Suprapubic skin (tissue), 4 donors: ENCODE results near the gene HSPA8. TPM values are rescaled to one million over a fixed set of nuclear protein-coding genes. Genes with fewer than 3 reads are reported as not detected.

Source experiments
- DNase-seq, 2 donors: peaks; one replicate each; pipeline ENCODE4 v3.0.0-alpha.2; 2019; ENCODE audit warnings: low spot score in 2 of 2
- H3K27ac ChIP-seq: fragments of 200-600 bp; sonication (generic); one replicate; pipeline ENCODE4 v1.5.1; 2019
- H3K27me3 ChIP-seq: fragments of 200-600 bp; sonication (generic); one replicate; pipeline ENCODE4 v1.5.1; 2019
- H3K36me3 ChIP-seq: fragments of 200-600 bp; sonication (generic); one replicate; pipeline ENCODE4 v1.5.1; 2019
- H3K4me1 ChIP-seq: fragments of 200-600 bp; sonication (generic); one replicate; pipeline ENCODE4 v1.5.1; 2019
- H3K4me3 ChIP-seq: fragments of 200-600 bp; sonication (generic); one replicate; pipeline ENCODE4 v1.5.1; 2019; ENCODE audit warnings: mild to moderate bottlenecking
- H3K9me3 ChIP-seq: fragments of 200-600 bp; sonication (generic); one replicate; pipeline ENCODE4 v1.5.1; 2019
- CTCF ChIP-seq, 2 donors: fragments of 200-600 bp in 1 of 2; fragments of 450-650 bp in 1 of 2; sonication (generic) in 1 of 2; IDR thresholded peaks; one replicate each; pipeline ENCODE4 v1.5.1; 2016 to 2019; ENCODE audit warnings: antibody characterized with exemption in 2 of 2, mild to moderate bottlenecking in 1 of 2, moderate library complexity in 1 of 2
- EP300 ChIP-seq: sonication (generic); formaldehyde crosslinking; IDR thresholded peaks from one replicate; pipeline ENCODE4 v1.6.1; 2017; ENCODE audit warnings: antibody characterized with exemption
- POLR2A ChIP-seq, 2 donors: fragments of 450-650 bp; IDR thresholded peaks; one replicate each; pipeline ENCODE4 v1.6.1; 2017; ENCODE audit warnings: antibody characterized with exemption in 2 of 2, mild to moderate bottlenecking in 2 of 2, moderate library complexity in 2 of 2
- POLR2AphosphoS5 ChIP-seq, 3 donors: sonication (generic); formaldehyde crosslinking; IDR thresholded peaks; one replicate each; pipeline ENCODE4 v1.6.1; 2017; ENCODE audit warnings: antibody characterized with exemption in 3 of 3
- WGBS: methylation state at CpG from one replicate; pipeline ENCODE4 v1.1.5; 2018; 5-methylcytosine and 5-hydroxymethylcytosine counted together
- total RNA-seq, 4 donors: library from RNA; depleted of rRNA; stranded (reverse); fragments of >200 nt; gene quantifications; one replicate each; pipeline ENCODE4 v1.1.0, GENCODE V29; 2016

The HSPA8 gene
- total RNA-seq, 4 donors from 2014 or later: 212 to 708 (median 560) TPM

- Histone ChIP-seq H3K27me3 (peaks cover 5% of the 10 kb centered on the region), H3K36me3 (no peaks in the 10 kb centered on the region), H3K9me3 (no peaks in the 10 kb centered on the region), H3K4me1 (peaks cover 3% of the 10 kb centered on the region), H3K27ac (no peak overlapping the region), H3K4me3 (no peak overlapping the region)
- 84% methylated on average over 7 of the region's 9 CpGs for WGBS
- TF ChIP-seq POLR2AphosphoS5 (IDR thresholded peaks at IDR 0.05): no peak
- no peak for TF ChIP-seq EP300
- TF ChIP-seq CTCF (IDR thresholded peaks at IDR 0.05): no peak
- no peak for TF ChIP-seq POLR2A (IDR thresholded peaks at IDR 0.05)
- no peak for DNase-seq
These were observed 43.2 kb downstream of the HSPA8 start for GRCh38 chr11:123018702-123019101.

GRCh38 chr11:123011510-123011909, 50.4 kb downstream of the HSPA8 start:
- Histone ChIP-seq H3K27me3 (peaks cover 6% of the 10 kb centered on the region), H3K4me3 (no peak overlapping the region), H3K27ac (no peak overlapping the region), H3K4me1 (no peaks in the 10 kb centered on the region), H3K9me3 (no peaks in the 10 kb centered on the region), H3K36me3 (no peaks in the 10 kb centered on the region)
- 68% methylated on average over 4 of the region's 4 CpGs for WGBS
- TF ChIP-seq POLR2AphosphoS5 (IDR thresholded peaks at IDR 0.05) (no peak), CTCF (IDR thresholded peaks at IDR 0.05) (no peak), POLR2A (IDR thresholded peaks at IDR 0.05) (no peak)
- DNase-seq: no peak

Other genes with a start within 250 kb of the HSPA8 start
- under 1 TPM in 1 of 4 donors, not detected in 3; 0.21 TPM for gene CRTAM, start 223.6 kb downstream of the HSPA8 start, total RNA-seq
- 1 to 10 TPM; 2.5 to 7.6 (median 3.9) TPM for gene JHY, start 179.4 kb downstream of the HSPA8 start, total RNA-seq
- gene BSX, start 80.3 kb downstream of the HSPA8 start, total RNA-seq: not detected
- gene CLMP, start 133.1 kb upstream of the HSPA8 start, total RNA-seq: 10 to 100 TPM; 17.5 to 26.9 (median 19.9) TPM